Heart left ventricle (tissue), 16 donors: Measurements from ENCODE around the gene HSD17B8. TPM values are rescaled to one million over a fixed set of nuclear protein-coding genes. Genes with fewer than 3 reads are reported as not detected.
A peak's percentile ranks its signal among the peaks of the same experiment; 100 is the strongest.

Source experiments
- ATAC-seq, 4 donors: fragments of 200-7000 bp; cut with Tn5 transposase; one replicate each; pipeline ENCODE4 v1.9.1; 2020 to 2022; ENCODE audit warnings: moderate library complexity in 4 of 4, mild to moderate bottlenecking in 3 of 4, moderate number of reproducible peaks in 1 of 4
- DNase-seq, 5 donors: peaks; one replicate each; pipeline ENCODE4 v3.0.0-alpha.2; 2020
- H3K27ac ChIP-seq, 12 donors: fragments of 200-600 bp; sonication (generic) in 4 of 12; one replicate each; pipeline versions ENCODE4 v1.5.0 to v1.8.0; 2016 to 2022; ENCODE audit warnings: mild to moderate bottlenecking in 2 of 12
- H3K27me3 ChIP-seq, 9 donors: fragments of 200-600 bp; sonication (generic) in 2 of 9; one replicate each; pipeline versions ENCODE4 v1.5.1 to v1.8.0; 2016 to 2022; ENCODE audit warnings: mild to moderate bottlenecking in 3 of 9
- H3K36me3 ChIP-seq, 9 donors: fragments of 200-600 bp; sonication (generic) in 2 of 9; one replicate each; pipeline versions ENCODE4 v1.5.0 to v1.8.0; 2018 to 2022; ENCODE audit warnings: mild to moderate bottlenecking in 2 of 9
- H3K4me1 ChIP-seq, 12 donors: fragments of 200-600 bp; sonication (generic) in 4 of 12; one replicate each; pipeline versions ENCODE4 v1.5.0 to v1.8.0; 2016 to 2022; ENCODE audit warnings: mild to moderate bottlenecking in 3 of 12
- H3K4me3 ChIP-seq, 12 donors: fragments of 200-600 bp; sonication (generic) in 4 of 12; one replicate each; pipeline versions ENCODE4 v1.5.0 to v1.8.0; 2017 to 2022; ENCODE audit warnings: mild to moderate bottlenecking in 9 of 12, moderate library complexity in 4 of 12
- H3K9me3 ChIP-seq, 12 donors: fragments of 200-600 bp; sonication (generic) in 4 of 12; one replicate each; pipeline versions ENCODE4 v1.5.0 to v1.8.0; 2016 to 2022; ENCODE audit warnings: mild to moderate bottlenecking in 1 of 12
- CTCF ChIP-seq, 12 donors: fragments of 200-600 bp; sonication (generic) in 4 of 12; IDR thresholded peaks; one replicate each; pipeline versions ENCODE4 v1.5.0 to v1.8.0; 2018 to 2022; ENCODE audit warnings: antibody characterized with exemption in 12 of 12, mild to moderate bottlenecking in 5 of 12
- POLR2A ChIP-seq, 2 donors: fragments of 450-650 bp; IDR thresholded peaks; one replicate each; pipeline ENCODE4 v1.6.1; 2017; ENCODE audit warnings: antibody characterized with exemption in 2 of 2, mild to moderate bottlenecking in 2 of 2, moderate library complexity in 2 of 2
- WGBS, 4 donors: extraction: QIAGEN DNeasy Blood & Tissue Kit in 2 of 4; methylation state at CpG; one replicate each; pipeline versions ENCODE4 v1.1.5 to v1.1.7; 2013 to 2018; 5-methylcytosine and 5-hydroxymethylcytosine counted together
- intact Hi-C, 10 donors: fragments of 100-400 bp; cut with DNase I; formaldehyde crosslinking; loops; one replicate each; pipeline versions ENCODE4 v1.11.1 to v1.14.2; 2022
- polyA plus RNA-seq, 2 donors: library from polyadenylated mRNA; stranded (reverse); fragments of 200-250 nt; gene quantifications; one replicate each; pipeline ENCODE4 v1.2.3, GENCODE V29; 2013
- total RNA-seq, 9 donors: library from RNA; depleted of rRNA in 2 of 9; stranded (reverse); fragments of >200 nt in 2 of 9; fragmentation: NEBNext Ultra II Directional in 3 of 9; extraction: Animal tissue kit (Norgen Biotek cat#: 25700) in 3 of 9; gene quantifications; one replicate each; pipeline versions ENCODE4 v1.1.0 to v1.2.4, GENCODE V29; 2016 to 2023
- donor health status: ischemic (EF 13 %, LVEDD 7.1; RV severe dilation, severe dysfunction).
- donor health status: healthy with polysubstance abuse.
- donor health status: DM: no; HTN: yes; CAD: no.
- donor health status: DM: no; HTN: no; CAD: no.
- donor health status: ischemic (EF 25% LVEDD 6.9; RV normal size, moderate dysfunction).
- donor health status: ischemic (EF 25% LVEDD 5.7; RV mildly dilated, moderate dysfunction).
- donor health status: healthy.
- donor health status: DM: yes; HTN: yes; CAD: no.
- donor health status: ischemic (EF 35%, LVEDD 5.7; RV mildly dilated, moderate dysfunction).
- donor health status: nonischemic (EF 11% LVEDD 7.7; RV severe dilation, severe dysfunction).
- donor health status: DM: yes; HTN: yes; CAD: no.
- donor health status: PGD.
- donor health status: ischemic (EF 29% LVEDD 5.4; RV normal size, mild dysfunction).
- donor health status: nonischemic (EF 23%, LVEDD 6.1; RV moderate dilation, normal function).

The HSD17B8 gene
- total and polyA plus RNA-seq, 11 donors, result 15.8 to 31.7 (median 17.9) TPM

DNA sequence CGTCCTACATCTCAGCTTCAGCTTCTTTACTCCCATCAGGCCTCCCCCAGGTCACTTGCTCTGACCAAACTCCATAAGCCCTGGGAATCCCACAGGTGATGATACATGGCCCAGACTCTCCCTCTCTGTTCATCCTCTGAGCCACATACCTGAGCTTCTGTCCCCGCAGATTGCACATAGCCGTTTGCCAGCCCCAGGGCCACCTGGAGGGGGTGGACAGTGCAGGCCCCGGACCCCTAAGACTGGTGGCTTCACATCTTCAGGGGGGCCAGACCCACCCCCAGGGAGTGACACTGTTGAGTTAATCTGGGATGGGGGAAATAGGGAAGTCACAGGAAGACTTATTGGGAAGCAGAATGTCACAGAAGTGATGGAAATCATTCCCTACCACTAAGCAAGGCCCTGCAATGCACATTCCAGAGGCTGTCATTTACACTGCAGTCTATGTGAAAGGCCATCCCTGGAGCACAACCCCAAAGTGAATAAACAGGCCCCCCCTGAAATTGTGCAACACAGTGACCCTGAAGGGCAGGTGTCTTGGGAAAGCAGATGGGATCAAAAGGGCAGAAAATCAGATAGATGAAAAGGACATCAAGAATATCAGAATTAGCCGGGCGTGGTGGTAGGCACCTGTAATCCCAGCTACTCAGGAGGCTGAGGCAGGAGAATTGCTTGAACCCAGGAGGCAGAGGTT lies 6.1 kb upstream of the HSD17B8 start:
- intact Hi-C loops, result loop anchor here in 7 of 10 donors (2.0 to 5.0 kb wide), 3 partner anchors 36 to 38 kb away; no protein-coding TSS in a partner anchor
- Histone ChIP-seq H3K4me1 (peaks cover 5 to 71% (median 43%) of the 10 kb centered on the region in 12 donors), H3K27ac (peak overlapping the region in 1 of 12 donors; percentile 2), H3K4me3 (no peak overlapping the region), H3K36me3 (peaks cover 0 to 66% (median 50%) of the 10 kb centered on the region in 9 donors), H3K27me3 (no peaks in the 10 kb centered on the region), H3K9me3 (no peaks in the 10 kb centered on the region)
- 72 to 83% (median 76%) methylated on average over 4 to 6 of the region's 6 CpGs for WGBS, 4 donors
- no peak for TF ChIP-seq POLR2A (IDR thresholded peaks at IDR 0.05)
- TF ChIP-seq CTCF (IDR thresholded peaks at IDR 0.05), result no peak
- no peak for ATAC-seq
- DNase-seq, result no peak

DNA sequence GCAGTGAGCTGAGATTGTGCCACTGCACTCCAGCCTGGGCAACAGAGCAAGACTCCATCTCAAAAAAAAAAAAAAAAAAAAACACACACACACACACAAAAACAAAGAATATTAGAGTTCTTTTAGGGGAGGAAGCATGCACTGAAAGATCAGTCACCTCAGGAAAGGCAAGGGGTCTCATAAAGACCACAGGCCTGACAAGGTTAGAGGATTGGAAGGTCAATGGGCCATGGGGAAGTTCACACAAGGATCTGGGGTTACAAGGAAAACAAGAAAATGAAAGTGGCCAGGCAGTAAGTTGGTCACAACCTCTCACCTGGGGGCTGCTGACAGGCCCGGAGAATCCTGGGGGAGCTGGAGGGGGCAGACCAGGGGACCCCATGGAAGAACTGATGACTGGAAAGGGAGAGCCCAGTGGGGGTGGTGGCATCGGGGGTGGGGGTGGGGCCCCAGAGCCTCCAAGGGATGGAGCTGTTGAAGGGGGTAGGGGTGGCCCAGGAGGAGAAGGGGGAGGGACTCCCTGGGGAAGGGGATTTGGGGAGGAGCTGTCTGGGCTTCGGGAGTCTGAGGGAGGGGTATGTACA lies 5.5 kb upstream of the HSD17B8 start:
- H3K4me1 ChIP-seq, result peaks cover 8 to 72% (median 47%) of the 10 kb centered on the region in 12 donors

GRCh38 chr6:33199687-33200218 lies 4.7 kb upstream of the HSD17B8 start:
- DNase-seq (peak in 4 of 5 donors; percentile 78 to 87 (median 82)), ATAC-seq (peak in 3 of 4 donors; percentile 11 to 55 (median 31))
- no peak for TF ChIP-seq POLR2A (IDR thresholded peaks at IDR 0.05)
- TF ChIP-seq CTCF (IDR thresholded peaks at IDR 0.05), result no peak
- intact Hi-C loops, result loop anchor here in 8 of 10 donors (1.0 to 10.0 kb wide), 10 partner anchors 35 to 1005 kb away; partner anchors contain the start of genes GPSM3 (in 1 of the 8), PBX2 (in 1 of the 8) and PHF1 (in 1 of the 8)
- H3K27me3 ChIP-seq, result no peaks in the 10 kb centered on the region
- peak overlapping the region; percentile 88 to 100 (median 98) for H3K27ac ChIP-seq
- no peaks in the 10 kb centered on the region for H3K9me3 ChIP-seq
- H3K36me3 ChIP-seq, result peaks cover 0 to 61% (median 47%) of the 10 kb centered on the region in 9 donors
- 1 to 4% (median 3%) methylated on average over 10 to 26 of the region's 26 CpGs for WGBS, 4 donors
- H3K4me3 ChIP-seq, result peak overlapping the region; percentile 59 to 98 (median 80)
- peaks cover 10 to 77% (median 51%) of the 10 kb centered on the region in 12 donors for H3K4me1 ChIP-seq

More for the DNA sequence above, 5.5 kb upstream of the HSD17B8 start:
- 35 to 39% (median 38%) methylated on average over 3 of the region's 3 CpGs for WGBS, 4 donors
- Histone ChIP-seq H3K9me3 (no peaks in the 10 kb centered on the region), H3K27ac (peak overlapping the region in 10 of 12 donors; percentile 93 to 100 (median 98)), H3K27me3 (no peaks in the 10 kb centered on the region), H3K36me3 (peaks cover 0 to 69% (median 55%) of the 10 kb centered on the region in 9 donors), H3K4me3 (peak overlapping the region in 11 of 12 donors; percentile 59 to 98 (median 81))
- no peak for ATAC-seq
- DNase-seq, result no peak
- TF ChIP-seq POLR2A (IDR thresholded peaks at IDR 0.05), result no peak
- TF ChIP-seq CTCF (IDR thresholded peaks at IDR 0.05), result no peak
- intact Hi-C loops, result loop anchor here in 7 of 10 donors (2.0 to 5.0 kb wide), 3 partner anchors 36 to 38 kb away; no protein-coding TSS in a partner anchor
